Vagina (tissue), 2 donors: ENCODE results near the gene GPR26. TPM values are rescaled to one million over a fixed set of nuclear protein-coding genes. Genes with fewer than 3 reads are reported as not detected.

Experiments used
- DNase-seq, 2 donors: peaks; one replicate each; pipeline ENCODE4 v3.0.0-alpha.2; 2017; ENCODE audit errors: extremely low spot score in 2 of 2
- H3K27ac ChIP-seq: fragments of 200-600 bp; sonication (generic); one replicate; pipeline ENCODE4 v1.5.1; 2019
- H3K27me3 ChIP-seq: fragments of 200-600 bp; sonication (generic); one replicate; pipeline ENCODE4 v1.5.1; 2019
- H3K36me3 ChIP-seq, 2 donors: fragments of 200-600 bp; sonication (generic); one replicate each; pipeline ENCODE4 v1.5.1; 2017 to 2019
- H3K4me1 ChIP-seq: fragments of 200-600 bp; sonication (generic); one replicate; pipeline ENCODE4 v1.5.1; 2019
- H3K4me3 ChIP-seq, 2 donors: fragments of 200-600 bp; sonication (generic); 1 replicate in 1 of 2; 2 replicates in 1 of 2; pipeline ENCODE4 v1.5.1; 2016 to 2019
- H3K9me3 ChIP-seq: fragments of 200-600 bp; sonication (generic); one replicate; pipeline ENCODE4 v1.5.1; 2019
- CTCF ChIP-seq, 3 experiments: fragments of 450-650 bp in 2 of 3; fragments of 200-600 bp in 1 of 3; sonication (generic) in 1 of 3; IDR thresholded peaks; one replicate each; pipeline ENCODE4 v1.5.1; 2017 to 2019; ENCODE audit warnings: antibody characterized with exemption in 3 of 3, mild to moderate bottlenecking in 2 of 3, moderate library complexity in 2 of 3
- POLR2A ChIP-seq, 2 donors: fragments of 450-650 bp; IDR thresholded peaks; one replicate each; pipeline ENCODE4 v1.6.1; 2017; ENCODE audit warnings: antibody characterized with exemption in 2 of 2, mild to moderate bottlenecking in 2 of 2, moderate library complexity in 2 of 2
- POLR2AphosphoS5 ChIP-seq, 2 donors: sonication (generic); formaldehyde crosslinking; IDR thresholded peaks; one replicate each; pipeline ENCODE4 v1.9.0; 2017; ENCODE audit warnings: antibody characterized with exemption in 2 of 2, mild to moderate bottlenecking in 2 of 2, low read depth in 1 of 2; ENCODE audit not compliant: insufficient read depth in 1 of 2
- intact Hi-C: fragments of 100-400 bp; cut with DNase I; formaldehyde crosslinking; loops from one replicate; pipeline ENCODE4 v1.15.1; 2023
- total RNA-seq: library from RNA; depleted of rRNA; stranded (reverse); fragments of >200 nt; gene quantifications from one replicate; pipeline ENCODE4 v1.2.3, GENCODE V29; 2016

Gene GPR26
- not detected for total RNA-seq

DNA sequence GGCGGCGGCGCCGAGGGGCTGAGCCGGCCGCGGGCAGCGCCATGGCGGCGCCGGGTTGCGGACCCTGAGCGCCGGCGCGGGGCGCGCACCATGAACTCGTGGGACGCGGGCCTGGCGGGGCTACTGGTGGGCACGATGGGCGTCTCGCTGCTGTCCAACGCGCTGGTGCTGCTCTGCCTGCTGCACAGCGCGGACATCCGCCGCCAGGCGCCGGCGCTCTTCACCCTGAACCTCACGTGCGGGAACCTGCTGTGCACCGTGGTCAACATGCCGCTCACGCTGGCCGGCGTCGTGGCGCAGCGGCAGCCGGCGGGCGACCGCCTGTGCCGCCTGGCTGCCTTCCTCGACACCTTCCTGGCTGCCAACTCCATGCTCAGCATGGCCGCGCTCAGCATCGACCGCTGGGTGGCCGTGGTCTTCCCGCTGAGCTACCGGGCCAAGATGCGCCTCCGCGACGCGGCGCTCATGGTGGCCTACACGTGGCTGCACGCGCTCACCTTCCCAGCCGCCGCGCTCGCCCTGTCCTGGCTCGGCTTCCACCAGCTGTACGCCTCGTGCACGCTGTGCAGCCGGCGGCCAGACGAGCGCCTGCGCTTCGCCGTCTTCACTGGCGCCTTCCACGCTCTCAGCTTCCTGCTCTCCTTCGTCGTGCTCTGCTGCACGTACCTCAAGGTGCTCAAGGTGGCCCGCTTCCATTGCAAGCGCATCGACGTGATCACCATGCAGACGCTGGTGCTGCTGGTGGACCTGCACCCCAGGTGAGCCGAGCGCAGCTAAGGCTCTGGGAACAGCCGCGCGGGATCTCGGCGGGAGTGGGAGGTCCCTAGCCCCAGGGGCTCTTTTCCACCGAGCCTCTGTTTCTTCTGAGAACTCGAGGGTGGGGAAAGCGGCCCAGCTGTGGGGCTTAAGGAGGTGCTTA lies at the start of gene GPR26:
GPR26 (plus strand) TSS at position 38 of the 919 bp plus-strand sequence; CDS start at position 91, 53 bp downstream.
- no peaks in the 10 kb centered on the region for H3K27me3 ChIP-seq
- H3K27ac ChIP-seq: no peak within 1 kb of the TSS
- no peaks in the 10 kb centered on the region for H3K9me3 ChIP-seq
- H3K36me3 ChIP-seq: no peaks in the 10 kb centered on the region
- TF ChIP-seq POLR2A (IDR thresholded peaks at IDR 0.05) (no peak), POLR2AphosphoS5 (IDR thresholded peaks at IDR 0.05; ENCODE audit: insufficient read depth in 1 of 2, low read depth in 1 of 2) (no peak)
- no peak within 1 kb of the TSS for H3K4me3 ChIP-seq
- intact Hi-C loops: no loop called here
- H3K4me1 ChIP-seq: no peaks in the 10 kb centered on the region
- DNase-seq: no peak

DNA sequence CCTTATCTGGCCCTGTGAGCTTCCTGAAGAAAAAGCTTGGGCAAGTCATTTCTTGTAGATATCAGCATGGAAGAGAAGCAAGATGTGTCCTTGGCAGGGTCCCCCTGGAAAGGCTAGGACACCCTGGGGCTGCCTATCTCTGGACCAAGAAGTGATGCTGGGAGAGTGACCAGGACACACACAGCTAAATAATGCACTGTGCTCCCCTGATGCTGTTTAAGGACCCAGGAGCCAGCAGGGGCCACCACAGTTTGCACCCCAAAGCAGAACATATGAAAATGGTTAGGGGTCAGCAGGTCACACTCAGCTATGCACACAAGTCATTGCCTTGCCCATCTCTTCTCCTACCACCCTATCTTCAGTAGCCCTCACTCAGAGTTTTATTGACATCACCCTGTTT lies 47.9 kb upstream of the GPR26 start:
- Histone ChIP-seq H3K4me3 (no peak overlapping the region), H3K36me3 (no peaks in the 10 kb centered on the region), H3K4me1 (no peaks in the 10 kb centered on the region), H3K27ac (no peak overlapping the region), H3K9me3 (no peaks in the 10 kb centered on the region), H3K27me3 (no peaks in the 10 kb centered on the region)
- peak in 1 of 2 donors; percentile 20 for DNase-seq
- TF ChIP-seq CTCF (IDR thresholded peaks at IDR 0.05) (no peak), POLR2A (IDR thresholded peaks at IDR 0.05) (no peak), POLR2AphosphoS5 (IDR thresholded peaks at IDR 0.05; ENCODE audit: insufficient read depth in 1 of 2, low read depth in 1 of 2) (no peak)
- intact Hi-C loops: loop anchor here (5.0 kb wide), 1 partner anchor 1479 kb away; no protein-coding TSS in a partner anchor

DNA sequence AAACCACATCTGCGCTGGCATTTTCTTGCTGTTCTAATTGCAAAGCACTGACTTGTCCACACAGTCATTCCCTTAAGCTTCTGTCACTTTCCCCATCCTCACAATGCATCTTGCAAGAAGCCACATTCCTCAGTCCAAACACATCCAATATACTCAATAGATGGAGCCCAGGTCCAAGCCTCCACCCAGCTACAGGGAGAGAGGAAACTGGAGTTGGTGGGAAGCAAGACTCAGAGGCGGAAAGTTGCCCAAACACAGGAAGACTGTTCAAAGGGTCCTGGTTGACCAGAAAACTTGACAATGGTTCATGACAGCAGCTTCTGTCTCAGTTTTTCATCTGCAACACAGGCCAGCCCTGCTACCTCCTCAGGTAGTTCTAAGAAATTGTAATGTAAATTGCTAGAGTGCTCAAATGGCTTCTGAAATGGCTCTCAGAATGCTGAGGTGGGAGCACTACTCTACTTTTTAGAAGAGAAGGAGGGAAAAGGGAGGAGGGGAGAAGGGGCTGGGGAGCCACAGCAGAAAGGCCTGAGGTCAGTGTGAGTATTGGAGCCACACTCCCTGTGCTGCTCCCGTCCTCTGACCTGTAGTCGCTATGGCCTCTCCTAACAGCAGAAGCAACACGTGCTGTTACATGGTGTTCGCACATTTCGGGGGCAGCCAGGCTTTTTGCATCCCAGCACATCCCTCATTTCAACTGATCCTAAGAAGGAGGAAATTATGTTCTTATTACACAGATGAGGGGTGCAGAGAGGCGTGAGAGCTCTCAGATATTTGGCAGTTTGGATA lies 46.9 kb upstream of the GPR26 start:
- Histone ChIP-seq H3K27me3 (no peaks in the 10 kb centered on the region), H3K4me1 (no peaks in the 10 kb centered on the region), H3K4me3 (no peak overlapping the region), H3K36me3 (no peaks in the 10 kb centered on the region), H3K27ac (no peak overlapping the region), H3K9me3 (no peaks in the 10 kb centered on the region)
- intact Hi-C loops: loop anchor here (5.0 kb wide), 1 partner anchor 1478 kb away; no protein-coding TSS in a partner anchor
- no peak for TF ChIP-seq POLR2A (IDR thresholded peaks at IDR 0.05)
- no peak for TF ChIP-seq POLR2AphosphoS5 (IDR thresholded peaks at IDR 0.05; ENCODE audit: insufficient read depth in 1 of 2, low read depth in 1 of 2)
- TF ChIP-seq CTCF (IDR thresholded peaks at IDR 0.05): no peak
- peak in 1 of 2 donors; percentile 52 for DNase-seq

- no peaks in the 10 kb centered on the region for H3K9me3 ChIP-seq
- H3K4me1 ChIP-seq: no peaks in the 10 kb centered on the region
- intact Hi-C loops: no loop called here
- no peaks in the 10 kb centered on the region for H3K36me3 ChIP-seq
- H3K27me3 ChIP-seq: no peaks in the 10 kb centered on the region
- H3K4me3 ChIP-seq: no peak overlapping the region
- DNase-seq: peak in 1 of 2 donors; percentile 25
- no peak overlapping the region for H3K27ac ChIP-seq
- TF ChIP-seq POLR2AphosphoS5 (IDR thresholded peaks at IDR 0.05; ENCODE audit: insufficient read depth in 1 of 2, low read depth in 1 of 2) (no peak), POLR2A (IDR thresholded peaks at IDR 0.05) (no peak), CTCF (IDR thresholded peaks at IDR 0.05) (no peak)
These were observed 45.5 kb upstream of the GPR26 start for GRCh38 chr10:123620621-123621020.

GRCh38 chr10:123621492-123621891 lies 44.7 kb upstream of the GPR26 start:
- Histone ChIP-seq H3K4me1 (no peaks in the 10 kb centered on the region), H3K4me3 (no peak overlapping the region), H3K9me3 (no peaks in the 10 kb centered on the region), H3K27me3 (no peaks in the 10 kb centered on the region), H3K36me3 (no peaks in the 10 kb centered on the region), H3K27ac (no peak overlapping the region)
- no peak for TF ChIP-seq POLR2A (IDR thresholded peaks at IDR 0.05)
- no peak for TF ChIP-seq POLR2AphosphoS5 (IDR thresholded peaks at IDR 0.05; ENCODE audit: insufficient read depth in 1 of 2, low read depth in 1 of 2)
- no peak for TF ChIP-seq CTCF (IDR thresholded peaks at IDR 0.05)
- intact Hi-C loops: no loop called here
- DNase-seq: peak in 1 of 2 donors; percentile 37
